ENCODE measurements around the gene TFDP1. TPM values are rescaled to one million over a fixed set of nuclear protein-coding genes. Genes with fewer than 3 reads are reported as not detected.

TFDP1 gene
- total RNA-seq, 4 donors from 2014 or later, result 24.3 to 164 (median 49.1) TPM

GRCh38 chr13:113552786-113553434, 31.6 kb upstream of the TFDP1 start:
- in situ Hi-C loops (cut with MboI; ENCODE audit: low pct_ligation_motif_present in 1 of 4, low pct_unique_long_range_greater_than_20kb in 1 of 4, low sequenced_read_pairs in 3 of 4) (no loop called here), intact Hi-C loops (cut with DNase I; ENCODE audit: low total_unique reads) (no loop called here)
- H3K36me3 ChIP-seq, result peaks cover 0 to 7% (median 0%) of the 10 kb centered on the region in 4 donors
- H3K9me3 ChIP-seq, result no peaks in the 10 kb centered on the region
- H3K27ac ChIP-seq, result no peak overlapping the region
- H3K4me3 ChIP-seq, result no peak overlapping the region
- H3K27me3 ChIP-seq, result no peaks in the 10 kb centered on the region
- 79 to 80% methylated on average over 1 to 16 of the region's 16 CpGs for WGBS, 2 donors (ENCODE audit: low coverage in 1 of 2)
- peak; percentile 2 for DNase-seq
- H3K4me1 ChIP-seq, result peaks cover 0 to 10% (median 0%) of the 10 kb centered on the region in 4 donors
- TF ChIP-seq EP300 (IDR thresholded peaks at IDR 0.05; ENCODE audit: low read depth) (no peak), POLR2AphosphoS5 (IDR thresholded peaks at IDR 0.05) (no peak), POLR2A (IDR thresholded peaks at IDR 0.05) (no peak)
- TF ChIP-seq, protein P1, sequence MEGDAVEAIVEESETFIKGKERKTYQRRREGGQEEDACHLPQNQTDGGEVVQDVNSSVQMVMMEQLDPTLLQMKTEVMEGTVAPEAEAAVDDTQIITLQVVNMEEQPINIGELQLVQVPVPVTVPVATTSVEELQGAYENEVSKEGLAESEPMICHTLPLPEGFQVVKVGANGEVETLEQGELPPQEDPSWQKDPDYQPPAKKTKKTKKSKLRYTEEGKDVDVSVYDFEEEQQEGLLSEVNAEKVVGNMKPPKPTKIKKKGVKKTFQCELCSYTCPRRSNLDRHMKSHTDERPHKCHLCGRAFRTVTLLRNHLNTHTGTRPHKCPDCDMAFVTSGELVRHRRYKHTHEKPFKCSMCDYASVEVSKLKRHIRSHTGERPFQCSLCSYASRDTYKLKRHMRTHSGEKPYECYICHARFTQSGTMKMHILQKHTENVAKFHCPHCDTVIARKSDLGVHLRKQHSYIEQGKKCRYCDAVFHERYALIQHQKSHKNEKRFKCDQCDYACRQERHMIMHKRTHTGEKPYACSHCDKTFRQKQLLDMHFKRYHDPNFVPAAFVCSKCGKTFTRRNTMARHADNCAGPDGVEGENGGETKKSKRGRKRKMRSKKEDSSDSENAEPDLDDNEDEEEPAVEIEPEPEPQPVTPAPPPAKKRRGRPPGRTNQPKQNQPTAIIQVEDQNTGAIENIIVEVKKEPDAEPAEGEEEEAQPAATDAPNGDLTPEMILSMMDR (IDR thresholded peaks at IDR 0.05), result no peak

DNA sequence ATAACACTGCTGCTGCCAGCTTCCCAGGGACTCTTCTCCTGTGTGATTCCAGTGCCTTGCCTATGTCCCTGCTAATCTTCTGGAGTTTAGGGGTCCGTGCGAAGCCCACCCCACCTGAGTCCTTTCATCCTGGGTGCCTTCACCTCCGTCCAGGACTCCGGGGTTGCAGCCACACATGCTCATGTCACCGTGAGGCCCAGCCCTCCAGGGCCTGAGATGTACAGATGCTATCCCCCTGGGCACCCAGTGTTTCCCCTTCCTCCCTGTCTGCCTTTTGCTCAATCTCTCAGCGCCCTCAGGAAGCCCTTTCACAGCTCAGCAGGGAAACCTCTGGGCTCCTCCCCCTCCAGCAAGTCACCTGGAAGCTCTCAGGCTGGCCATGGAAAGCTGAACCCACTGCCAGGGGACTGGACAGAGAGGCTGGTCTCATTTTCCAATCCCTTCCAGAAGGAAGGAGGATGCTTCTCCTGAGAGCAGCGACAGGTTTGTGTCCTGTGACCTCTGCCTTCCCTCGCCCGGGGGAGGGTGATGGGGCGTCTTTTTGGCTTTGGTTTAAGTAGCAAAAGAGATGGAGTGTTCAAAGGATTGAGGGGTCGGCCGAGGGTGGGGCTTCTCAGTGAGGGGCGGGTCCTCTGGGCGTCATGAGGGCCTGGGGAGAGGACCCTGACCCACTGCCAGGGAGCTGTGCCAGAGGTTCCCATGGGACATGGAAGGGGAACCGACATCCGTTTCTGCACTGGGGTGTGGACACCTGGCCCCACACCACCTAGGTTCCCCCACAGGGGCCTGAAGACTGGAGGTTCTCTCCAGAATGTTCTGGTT, 30.8 kb upstream of the TFDP1 start:
- peak; percentile 5 for DNase-seq

GRCh38 chr13:113554333-113554700, 30.2 kb upstream of the TFDP1 start:
- no peak for TF ChIP-seq POLR2AphosphoS5 (IDR thresholded peaks at IDR 0.05)
- TF ChIP-seq EP300 (IDR thresholded peaks at IDR 0.05; ENCODE audit: low read depth), result no peak
- no peak for TF ChIP-seq POLR2A (IDR thresholded peaks at IDR 0.05)
- TF ChIP-seq, protein P1 (IDR thresholded peaks at IDR 0.05), result no peak
- Histone ChIP-seq H3K4me3 (no peak overlapping the region), H3K4me1 (peaks cover 0 to 2% (median 0%) of the 10 kb centered on the region in 4 donors), H3K36me3 (peaks cover 0 to 7% (median 0%) of the 10 kb centered on the region in 4 donors), H3K9me3 (no peaks in the 10 kb centered on the region), H3K27ac (no peak overlapping the region), H3K27me3 (no peaks in the 10 kb centered on the region)
- WGBS, 2 donors (ENCODE audit: low coverage in 1 of 2), result 82 to 89% methylated on average over 5 to 9 of the region's 9 CpGs
- in situ Hi-C loops (cut with MboI; ENCODE audit: low pct_ligation_motif_present in 1 of 4, low pct_unique_long_range_greater_than_20kb in 1 of 4, low sequenced_read_pairs in 3 of 4), result no loop called here
- intact Hi-C loops (cut with DNase I; ENCODE audit: low total_unique reads), result no loop called here
- DNase-seq, result no peak

More for the DNA sequence above, 30.8 kb upstream of the TFDP1 start:
- peaks cover 0 to 6% (median 0%) of the 10 kb centered on the region in 4 donors for H3K4me1 ChIP-seq
- H3K36me3 ChIP-seq, result peaks cover 0 to 7% (median 0%) of the 10 kb centered on the region in 4 donors
- WGBS, 2 donors (ENCODE audit: low coverage in 1 of 2), result 89 to 100% methylated on average over 4 to 15 of the region's 16 CpGs
- no peak overlapping the region for H3K27ac ChIP-seq
- TF ChIP-seq, protein P1 (IDR thresholded peaks at IDR 0.05), result no peak
- in situ Hi-C loops (cut with MboI; ENCODE audit: low pct_ligation_motif_present in 1 of 4, low pct_unique_long_range_greater_than_20kb in 1 of 4, low sequenced_read_pairs in 3 of 4), result no loop called here
- no peak overlapping the region for H3K4me3 ChIP-seq
- intact Hi-C loops (cut with DNase I; ENCODE audit: low total_unique reads), result no loop called here
- no peaks in the 10 kb centered on the region for H3K9me3 ChIP-seq
- H3K27me3 ChIP-seq, result no peaks in the 10 kb centered on the region

DNA sequence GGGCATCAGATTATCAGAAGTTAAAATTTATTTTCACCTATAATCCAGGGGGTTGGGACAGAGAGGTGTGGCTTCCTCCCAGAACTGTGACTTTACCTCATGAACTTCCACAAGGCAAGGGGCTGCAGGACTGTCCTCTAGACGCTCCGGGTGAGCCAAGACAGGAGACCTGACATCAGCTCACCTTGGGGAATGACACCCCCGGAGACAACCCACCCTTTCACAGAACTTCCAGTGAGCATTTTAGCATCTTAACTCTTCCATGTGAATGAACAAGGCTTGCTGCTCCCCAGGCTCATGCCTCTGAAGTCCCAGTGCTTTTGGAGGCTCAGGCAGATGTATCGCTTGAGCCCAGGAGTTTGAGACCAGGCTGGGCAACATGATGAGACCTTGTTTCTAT, 29.4 kb upstream of the TFDP1 start:
- Histone ChIP-seq H3K4me1 (no peaks in the 10 kb centered on the region), H3K4me3 (no peak overlapping the region), H3K27me3 (no peaks in the 10 kb centered on the region), H3K27ac (no peak overlapping the region), H3K9me3 (no peaks in the 10 kb centered on the region), H3K36me3 (peaks cover 0 to 2% (median 0%) of the 10 kb centered on the region in 4 donors)
- intact Hi-C loops (cut with DNase I; ENCODE audit: low total_unique reads) (no loop called here), in situ Hi-C loops (cut with MboI; ENCODE audit: low pct_ligation_motif_present in 1 of 4, low pct_unique_long_range_greater_than_20kb in 1 of 4, low sequenced_read_pairs in 3 of 4) (no loop called here)
- peak; percentile 1 for DNase-seq
- WGBS, 2 donors (ENCODE audit: low coverage in 1 of 2), result 85% methylated on average over 4 of the region's 4 CpGs; no CpG with 5 or more reads in 1 of the 2 donors
- TF ChIP-seq POLR2AphosphoS5 (IDR thresholded peaks at IDR 0.05), result no peak
- TF ChIP-seq EP300 (IDR thresholded peaks at IDR 0.05; ENCODE audit: low read depth), result no peak
- no peak for TF ChIP-seq POLR2A (IDR thresholded peaks at IDR 0.05)
- TF ChIP-seq, protein P1 (IDR thresholded peaks at IDR 0.05), result no peak

All from transverse colon (tissue), 4 donors.